Prostate gland (tissue), 2 donors: Measurements from ENCODE around the gene EIF4G3.

Source experiments
- POLR2A ChIP-seq: fragments of 450-650 bp; IDR thresholded peaks from one replicate; pipeline ENCODE4 v1.6.1; 2016; ENCODE audit warnings: antibody characterized with exemption, mild to moderate bottlenecking
- POLR2AphosphoS5 ChIP-seq: sonication (generic); formaldehyde crosslinking; IDR thresholded peaks from one replicate; pipeline ENCODE4 v1.6.1; 2017; ENCODE audit warnings: antibody characterized with exemption
- TF ChIP-seq, protein P1 (sequence below), 4 experiments: fragments of 200-600 bp in 2 of 4; fragments of 450-650 bp in 2 of 4; sonication (generic) in 2 of 4; IDR thresholded peaks; 1 replicate in 3 of 4; 2 replicates in 1 of 4; pipeline ENCODE4 v1.5.1; 2016 to 2019; ENCODE audit warnings: antibody characterized with exemption in 4 of 4, mild to moderate bottlenecking in 2 of 4, moderate library complexity in 2 of 4

DNA sequence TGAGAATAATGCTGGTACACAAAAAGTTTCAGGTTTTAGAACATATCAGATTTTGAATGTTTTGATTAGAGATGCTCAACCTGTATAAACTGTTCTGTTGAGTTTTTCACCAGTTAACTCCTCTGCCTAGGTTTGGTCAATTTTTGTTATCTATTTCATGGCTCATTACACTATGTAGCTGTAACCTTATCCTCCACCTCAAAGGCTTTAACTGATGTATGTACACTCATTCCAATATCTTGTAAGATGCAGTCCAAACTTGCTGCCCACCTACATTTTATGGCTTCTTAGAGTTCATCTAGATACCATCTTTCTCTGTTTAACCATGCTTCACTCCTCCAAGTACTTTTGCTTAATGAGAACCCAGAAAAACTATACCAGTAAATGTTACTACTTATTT, 107.8 kb downstream of the EIF4G3 start:
- TF ChIP-seq, protein P1, sequence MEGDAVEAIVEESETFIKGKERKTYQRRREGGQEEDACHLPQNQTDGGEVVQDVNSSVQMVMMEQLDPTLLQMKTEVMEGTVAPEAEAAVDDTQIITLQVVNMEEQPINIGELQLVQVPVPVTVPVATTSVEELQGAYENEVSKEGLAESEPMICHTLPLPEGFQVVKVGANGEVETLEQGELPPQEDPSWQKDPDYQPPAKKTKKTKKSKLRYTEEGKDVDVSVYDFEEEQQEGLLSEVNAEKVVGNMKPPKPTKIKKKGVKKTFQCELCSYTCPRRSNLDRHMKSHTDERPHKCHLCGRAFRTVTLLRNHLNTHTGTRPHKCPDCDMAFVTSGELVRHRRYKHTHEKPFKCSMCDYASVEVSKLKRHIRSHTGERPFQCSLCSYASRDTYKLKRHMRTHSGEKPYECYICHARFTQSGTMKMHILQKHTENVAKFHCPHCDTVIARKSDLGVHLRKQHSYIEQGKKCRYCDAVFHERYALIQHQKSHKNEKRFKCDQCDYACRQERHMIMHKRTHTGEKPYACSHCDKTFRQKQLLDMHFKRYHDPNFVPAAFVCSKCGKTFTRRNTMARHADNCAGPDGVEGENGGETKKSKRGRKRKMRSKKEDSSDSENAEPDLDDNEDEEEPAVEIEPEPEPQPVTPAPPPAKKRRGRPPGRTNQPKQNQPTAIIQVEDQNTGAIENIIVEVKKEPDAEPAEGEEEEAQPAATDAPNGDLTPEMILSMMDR (IDR thresholded peaks at IDR 0.05), result no peak
- no peak for TF ChIP-seq POLR2A
- no peak for TF ChIP-seq POLR2AphosphoS5
